Esophagus muscularis mucosa (tissue), 4 donors: ENCODE results near the gene DNAH11. TPM values are rescaled to one million over a fixed set of nuclear protein-coding genes. Genes with fewer than 3 reads are reported as not detected.

ENCODE experiments used
- DNase-seq: peaks from one replicate; pipeline ENCODE4 v3.0.0-alpha.2; 2017; ENCODE audit errors: extremely low spot score
- H3K27ac ChIP-seq, 4 donors: fragments of 200-600 bp; sonication (generic); replicated peaks in 1 of 4; 1 replicate in 3 of 4; 2 replicates in 1 of 4; pipeline ENCODE4 v1.5.1; 2016 to 2019; ENCODE audit warnings: mild to moderate bottlenecking in 1 of 4
- H3K27me3 ChIP-seq, 4 donors: fragments of 200-600 bp; sonication (generic); one replicate each; pipeline versions ENCODE4 v1.5.1 to v1.6.0; 2016 to 2019
- H3K36me3 ChIP-seq, 4 donors: fragments of 200-600 bp; sonication (generic); one replicate each; pipeline ENCODE4 v1.5.1; 2016 to 2019
- H3K4me1 ChIP-seq, 4 donors: fragments of 200-600 bp; sonication (generic); one replicate each; pipeline ENCODE4 v1.5.1; 2016 to 2019
- H3K4me3 ChIP-seq, 4 donors: fragments of 200-600 bp; sonication (generic); 1 replicate in 2 of 4; 2 replicates in 2 of 4; pipeline ENCODE4 v1.5.1; 2016 to 2019; ENCODE audit warnings: mild to moderate bottlenecking in 4 of 4, moderate library complexity in 1 of 4
- H3K9me3 ChIP-seq, 4 donors: fragments of 200-600 bp; sonication (generic); 1 replicate in 3 of 4; 2 replicates in 1 of 4; pipeline ENCODE4 v1.5.1; 2016 to 2019
- EP300 ChIP-seq: sonication (generic); formaldehyde crosslinking; IDR thresholded peaks from one replicate; pipeline ENCODE4 v1.6.1; 2017; ENCODE audit warnings: antibody characterized with exemption
- POLR2A ChIP-seq: fragments of 450-650 bp; IDR thresholded peaks from one replicate; pipeline ENCODE4 v1.6.1; 2017; ENCODE audit warnings: antibody characterized with exemption, moderate library complexity, mild to moderate bottlenecking, low read depth
- POLR2AphosphoS5 ChIP-seq, 2 donors: sonication (generic); formaldehyde crosslinking; IDR thresholded peaks; one replicate each; pipeline ENCODE4 v1.6.1; 2017; ENCODE audit warnings: antibody characterized with exemption in 2 of 2
- WGBS: methylation state at CpG from one replicate; pipeline ENCODE4 v1.1.5; 2018; 5-methylcytosine and 5-hydroxymethylcytosine counted together
- intact Hi-C: fragments of 100-400 bp; cut with DNase I; formaldehyde crosslinking; loops from one replicate; pipeline ENCODE4 v1.15.1; 2023
- total RNA-seq, 4 donors: library from RNA; depleted of rRNA; stranded (reverse); fragments of >200 nt; gene quantifications; one replicate each; pipeline versions ENCODE4 v1.1.0 to v1.2.1, GENCODE V29; 2016
- TF ChIP-seq, protein P1 (sequence below), 3 experiments: fragments of 200-600 bp in 2 of 3; fragments of 450-650 bp in 1 of 3; sonication (generic) in 2 of 3; IDR thresholded peaks; one replicate each; pipeline ENCODE4 v1.5.1; 2017 to 2019; ENCODE audit warnings: antibody characterized with exemption in 3 of 3, mild to moderate bottlenecking in 2 of 3, moderate library complexity in 1 of 3

Gene DNAH11
- total RNA-seq, 4 donors from 2014 or later: 8.7 to 16.6 (median 13.1) TPM

DNA sequence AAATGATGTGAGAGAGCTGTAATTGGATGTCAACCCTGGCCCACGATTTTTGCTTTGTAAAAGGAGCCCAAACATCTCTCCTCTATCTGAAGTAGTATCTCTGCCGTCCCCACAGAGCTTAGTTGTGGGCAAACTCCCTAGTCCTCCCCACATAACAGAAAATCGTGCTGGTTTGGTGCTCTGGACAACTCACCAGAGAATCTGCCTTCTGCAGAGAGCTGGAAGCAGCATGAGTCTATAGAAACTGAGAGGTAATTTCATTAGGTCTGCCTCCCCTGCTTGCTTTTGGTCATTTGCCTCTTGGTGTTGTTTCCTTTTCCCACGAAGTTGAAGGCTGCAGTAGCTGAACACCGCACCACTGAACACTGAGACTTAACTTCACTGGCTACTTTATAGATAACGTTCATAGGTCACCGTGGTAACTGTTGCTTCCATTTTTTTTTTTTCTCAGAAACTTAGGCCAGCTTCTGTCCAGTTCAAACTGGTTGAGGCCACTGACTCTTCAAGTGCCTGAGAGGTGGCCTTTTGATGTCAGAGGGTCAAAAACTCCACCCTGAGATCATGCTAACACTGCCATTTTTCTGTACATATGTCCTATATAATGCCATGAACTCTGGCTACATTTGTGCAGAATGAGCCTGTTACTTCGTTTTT is 406.2 kb downstream of the DNAH11 start:
- Histone ChIP-seq H3K4me3 (no peak overlapping the region), H3K36me3 (no peaks in the 10 kb centered on the region), H3K27me3 (no peaks in the 10 kb centered on the region), H3K27ac (no peak overlapping the region), H3K4me1 (peaks cover 6 to 26% (median 22%) of the 10 kb centered on the region in 4 donors), H3K9me3 (no peaks in the 10 kb centered on the region)
- DNase-seq: no peak
- intact Hi-C loops: no loop called here
- TF ChIP-seq, protein P1, sequence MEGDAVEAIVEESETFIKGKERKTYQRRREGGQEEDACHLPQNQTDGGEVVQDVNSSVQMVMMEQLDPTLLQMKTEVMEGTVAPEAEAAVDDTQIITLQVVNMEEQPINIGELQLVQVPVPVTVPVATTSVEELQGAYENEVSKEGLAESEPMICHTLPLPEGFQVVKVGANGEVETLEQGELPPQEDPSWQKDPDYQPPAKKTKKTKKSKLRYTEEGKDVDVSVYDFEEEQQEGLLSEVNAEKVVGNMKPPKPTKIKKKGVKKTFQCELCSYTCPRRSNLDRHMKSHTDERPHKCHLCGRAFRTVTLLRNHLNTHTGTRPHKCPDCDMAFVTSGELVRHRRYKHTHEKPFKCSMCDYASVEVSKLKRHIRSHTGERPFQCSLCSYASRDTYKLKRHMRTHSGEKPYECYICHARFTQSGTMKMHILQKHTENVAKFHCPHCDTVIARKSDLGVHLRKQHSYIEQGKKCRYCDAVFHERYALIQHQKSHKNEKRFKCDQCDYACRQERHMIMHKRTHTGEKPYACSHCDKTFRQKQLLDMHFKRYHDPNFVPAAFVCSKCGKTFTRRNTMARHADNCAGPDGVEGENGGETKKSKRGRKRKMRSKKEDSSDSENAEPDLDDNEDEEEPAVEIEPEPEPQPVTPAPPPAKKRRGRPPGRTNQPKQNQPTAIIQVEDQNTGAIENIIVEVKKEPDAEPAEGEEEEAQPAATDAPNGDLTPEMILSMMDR (IDR thresholded peaks at IDR 0.05): no peak
- TF ChIP-seq EP300 (no peak), POLR2AphosphoS5 (IDR thresholded peaks at IDR 0.05) (no peak), POLR2A (no peak)
- 60% methylated on average over 8 of the region's 8 CpGs for WGBS

Other genes with a start within 250 kb of the DNAH11 start
- gene SP4, start 115.0 kb upstream of the DNAH11 start, total RNA-seq: 10 to 100 TPM in 2 of 4 donors, 1 to 10 TPM in 2; 8.0 to 44.9 (median 14.0) TPM